Glutamatergic neuron (in vitro differentiated cells): ENCODE results near the gene BTBD9. TPM values are rescaled to one million over a fixed set of nuclear protein-coding genes. Genes with fewer than 3 reads are reported as not detected.

ENCODE experiments used
- DNase-seq: peaks from one replicate; pipeline ENCODE4 v3.0.0; 2022
- H3K27ac Mint-ChIP-seq: one replicate; pipeline ENCODE4 v1.8.0; 2020; ENCODE audit warnings: mild to moderate bottlenecking, mixed read lengths, inconsistent platforms; ENCODE audit not compliant: unreplicated experiment
- H3K27me3 Mint-ChIP-seq: one replicate; pipeline ENCODE4 v1.8.0; 2020; ENCODE audit warnings: mild to moderate bottlenecking, moderate library complexity, mixed read lengths, inconsistent platforms; ENCODE audit not compliant: unreplicated experiment
- H3K36me3 Mint-ChIP-seq: one replicate; pipeline ENCODE4 v1.8.0; 2020; ENCODE audit warnings: mild to moderate bottlenecking, mixed read lengths, inconsistent platforms; ENCODE audit not compliant: unreplicated experiment
- H3K4me1 Mint-ChIP-seq: one replicate; pipeline ENCODE4 v1.8.0; 2020; ENCODE audit warnings: mild to moderate bottlenecking, low read depth, mixed read lengths, inconsistent platforms; ENCODE audit not compliant: unreplicated experiment
- H3K4me3 Mint-ChIP-seq: one replicate; pipeline ENCODE4 v1.8.0; 2020; ENCODE audit warnings: mild to moderate bottlenecking, mixed read lengths, inconsistent platforms; ENCODE audit not compliant: unreplicated experiment
- H3K9me3 Mint-ChIP-seq: one replicate; pipeline ENCODE4 v1.8.0; 2020; ENCODE audit warnings: mild to moderate bottlenecking, moderate library complexity, mixed read lengths, inconsistent platforms; ENCODE audit not compliant: unreplicated experiment
- total RNA-seq: library from RNA; stranded (reverse); fragmentation: NEBNext Ultra II Directional; extraction: Animal tissue kit (Norgen Biotek cat#: 25700); gene quantifications from one replicate; pipeline ENCODE4 v1.2.1, GENCODE V29; 2021; ENCODE audit not compliant: unreplicated experiment
- TF ChIP-seq, protein P1 (sequence below): fragments of 200-600 bp; sonication (generic); IDR thresholded peaks from one replicate; pipeline ENCODE4 v1.5.0; 2021; ENCODE audit not compliant: partially characterized antibody, unreplicated experiment

BTBD9 gene
- total RNA-seq, 1 donor from 2014 or later, result 18.8 TPM

DNA sequence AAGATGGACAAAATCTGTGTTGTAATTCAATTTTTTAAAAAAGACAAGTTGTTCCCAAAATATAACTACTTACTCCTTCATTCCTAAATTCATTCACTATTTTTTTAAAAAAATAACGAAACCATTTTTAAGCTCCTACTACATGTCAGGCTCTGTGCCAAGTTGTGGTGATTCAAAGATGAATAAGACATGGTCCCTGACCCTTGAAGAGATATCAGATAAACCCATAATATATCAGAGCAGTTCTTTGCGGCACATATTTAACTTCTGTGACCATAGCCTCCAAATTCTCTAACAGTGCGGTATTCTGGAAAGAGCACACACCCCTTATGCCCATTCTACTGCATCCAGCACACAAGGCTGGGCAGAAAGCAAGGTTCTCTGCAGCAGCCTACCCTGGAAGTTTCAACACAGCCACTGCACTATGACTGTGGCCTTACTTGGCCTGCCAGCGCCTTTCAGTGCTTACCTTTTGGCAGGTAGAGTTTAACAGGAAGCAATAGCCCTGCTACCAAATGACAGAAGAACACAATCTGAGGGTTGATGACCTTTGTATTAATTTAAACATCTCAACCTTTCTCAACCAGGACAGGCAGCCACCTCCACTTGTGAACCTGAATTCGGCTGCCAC, 406.5 kb downstream of the BTBD9 start:
- peaks cover 30% of the 10 kb centered on the region for H3K4me1 Mint-ChIP-seq
- TF ChIP-seq, protein P1, sequence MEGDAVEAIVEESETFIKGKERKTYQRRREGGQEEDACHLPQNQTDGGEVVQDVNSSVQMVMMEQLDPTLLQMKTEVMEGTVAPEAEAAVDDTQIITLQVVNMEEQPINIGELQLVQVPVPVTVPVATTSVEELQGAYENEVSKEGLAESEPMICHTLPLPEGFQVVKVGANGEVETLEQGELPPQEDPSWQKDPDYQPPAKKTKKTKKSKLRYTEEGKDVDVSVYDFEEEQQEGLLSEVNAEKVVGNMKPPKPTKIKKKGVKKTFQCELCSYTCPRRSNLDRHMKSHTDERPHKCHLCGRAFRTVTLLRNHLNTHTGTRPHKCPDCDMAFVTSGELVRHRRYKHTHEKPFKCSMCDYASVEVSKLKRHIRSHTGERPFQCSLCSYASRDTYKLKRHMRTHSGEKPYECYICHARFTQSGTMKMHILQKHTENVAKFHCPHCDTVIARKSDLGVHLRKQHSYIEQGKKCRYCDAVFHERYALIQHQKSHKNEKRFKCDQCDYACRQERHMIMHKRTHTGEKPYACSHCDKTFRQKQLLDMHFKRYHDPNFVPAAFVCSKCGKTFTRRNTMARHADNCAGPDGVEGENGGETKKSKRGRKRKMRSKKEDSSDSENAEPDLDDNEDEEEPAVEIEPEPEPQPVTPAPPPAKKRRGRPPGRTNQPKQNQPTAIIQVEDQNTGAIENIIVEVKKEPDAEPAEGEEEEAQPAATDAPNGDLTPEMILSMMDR, result no peak

DNA sequence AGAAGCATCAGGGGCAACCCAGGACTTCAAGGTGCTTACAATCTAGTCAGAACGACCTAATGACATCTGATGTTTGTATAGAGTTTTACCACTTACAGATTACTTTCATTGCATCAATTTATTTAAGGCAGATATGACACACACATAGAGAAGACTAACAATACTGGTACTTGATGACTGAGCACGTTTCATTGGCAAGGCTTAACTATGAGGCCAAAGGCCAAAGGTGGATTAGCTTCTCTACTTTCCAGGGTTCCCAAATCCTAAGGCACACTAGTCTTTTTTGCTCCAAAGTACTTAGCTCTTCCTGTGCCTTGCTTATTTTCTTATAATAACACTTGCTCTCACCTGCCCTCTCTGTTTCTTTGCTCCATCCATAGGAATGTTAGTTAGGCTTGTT, 414.0 kb downstream of the BTBD9 start:
- Mint-ChIP-seq H3K36me3 (no peaks in the 10 kb centered on the region), H3K27me3 (no peaks in the 10 kb centered on the region), H3K27ac (no peak overlapping the region), H3K9me3 (peaks cover 5% of the 10 kb centered on the region), H3K4me1 (peaks cover 19% of the 10 kb centered on the region), H3K4me3 (no peak overlapping the region)
- no peak for DNase-seq
- TF ChIP-seq, protein P1, result no peak

More for the DNA sequence above, 406.5 kb downstream of the BTBD9 start:
- Mint-ChIP-seq H3K27me3 (no peaks in the 10 kb centered on the region), H3K27ac (no peak overlapping the region), H3K9me3 (no peaks in the 10 kb centered on the region), H3K4me3 (no peak overlapping the region), H3K36me3 (no peaks in the 10 kb centered on the region)
- no peak for DNase-seq

DNA sequence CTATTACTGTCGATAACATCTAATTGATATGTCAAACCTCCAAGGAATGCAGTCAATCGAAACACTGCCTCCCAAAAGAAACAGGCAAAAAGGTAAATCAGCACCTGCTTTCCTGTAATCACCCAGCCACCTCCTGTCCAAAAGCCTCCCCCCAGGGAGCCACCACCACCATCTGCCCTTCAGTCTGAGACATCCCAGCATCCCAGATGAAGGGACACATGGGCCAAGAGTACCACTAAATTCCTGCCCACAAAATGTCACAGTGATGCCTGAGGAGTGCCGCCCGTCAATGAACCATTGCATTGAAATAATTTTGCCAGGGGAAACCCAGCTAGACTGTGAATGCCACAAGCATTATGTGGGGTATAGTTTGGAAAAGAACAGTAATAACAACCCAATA, 418.5 kb downstream of the BTBD9 start:
- Mint-ChIP-seq H3K36me3 (no peaks in the 10 kb centered on the region), H3K4me1 (peaks cover 16% of the 10 kb centered on the region), H3K4me3 (no peak overlapping the region), H3K27me3 (peaks cover 2% of the 10 kb centered on the region), H3K27ac (peak overlapping the region; percentile 41), H3K9me3 (peaks cover 7% of the 10 kb centered on the region)
- peak; percentile 36 for DNase-seq
- TF ChIP-seq, protein P1, result no peak

DNA sequence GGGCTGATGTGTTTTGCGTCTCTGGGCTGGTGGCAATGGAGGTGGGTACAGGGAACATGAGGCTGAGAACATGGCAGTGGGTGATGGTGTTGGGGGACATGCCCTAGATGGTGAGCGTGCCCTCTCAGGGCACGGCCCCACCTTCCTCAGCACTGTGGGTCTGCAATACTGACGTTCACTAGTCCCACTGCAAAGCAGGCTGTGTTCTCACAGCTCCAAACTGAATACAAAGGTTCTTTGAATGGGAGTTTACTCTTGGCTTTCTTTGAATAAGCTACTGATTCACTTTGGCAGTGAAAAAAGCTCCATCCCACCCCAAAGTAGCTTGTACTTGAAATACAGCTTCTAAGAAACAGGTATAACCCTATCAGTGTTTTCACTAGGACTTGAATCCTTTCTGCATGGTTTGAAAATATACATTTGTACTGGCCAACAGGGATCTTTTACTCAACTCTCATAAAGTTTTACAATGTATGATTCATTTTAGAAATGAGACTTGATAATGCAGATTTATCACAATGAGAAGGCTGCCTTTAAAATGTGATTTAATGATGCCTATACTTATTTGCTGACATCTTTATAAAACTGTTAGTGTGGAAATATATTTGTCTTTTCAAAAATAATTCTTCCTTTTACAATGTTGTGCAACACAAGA, 419.5 kb downstream of the BTBD9 start:
- no peaks in the 10 kb centered on the region for H3K36me3 Mint-ChIP-seq
- H3K4me1 Mint-ChIP-seq, result peaks cover 25% of the 10 kb centered on the region
- peaks cover 8% of the 10 kb centered on the region for H3K9me3 Mint-ChIP-seq
- TF ChIP-seq, protein P1, result no peak
- no peak for DNase-seq
- peaks cover 3% of the 10 kb centered on the region for H3K27me3 Mint-ChIP-seq
- H3K27ac Mint-ChIP-seq, result no peak overlapping the region
- no peak overlapping the region for H3K4me3 Mint-ChIP-seq

DNA sequence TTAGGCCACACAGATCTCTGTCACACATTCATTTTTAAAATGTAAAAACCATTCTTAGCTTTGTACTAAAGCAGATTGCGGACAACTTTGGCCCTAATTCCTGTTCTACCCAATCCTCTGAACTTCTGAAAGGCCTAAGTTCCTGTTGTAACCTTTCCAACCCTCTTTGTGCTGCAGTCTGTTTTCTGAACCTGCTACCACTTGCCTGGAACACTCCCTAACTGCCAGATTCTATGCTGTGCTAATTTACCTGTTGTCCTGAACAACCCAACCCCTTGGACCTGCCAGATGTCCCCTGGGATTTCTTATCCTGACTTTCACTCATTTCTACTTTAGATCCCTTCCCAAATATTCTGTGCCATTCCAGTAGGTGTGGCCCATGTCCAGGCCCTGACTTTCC, 421.5 kb downstream of the BTBD9 start:
- peaks cover 9% of the 10 kb centered on the region for H3K9me3 Mint-ChIP-seq
- no peak overlapping the region for H3K27ac Mint-ChIP-seq
- H3K27me3 Mint-ChIP-seq, result peaks cover 6% of the 10 kb centered on the region
- no peak overlapping the region for H3K4me3 Mint-ChIP-seq
- peaks cover 39% of the 10 kb centered on the region for H3K4me1 Mint-ChIP-seq
- no peak for DNase-seq
- H3K36me3 Mint-ChIP-seq, result no peaks in the 10 kb centered on the region
- TF ChIP-seq, protein P1, result no peak
